ENCODE measurements around the gene MXD4.

The MXD4 gene

GRCh38 chr4:2274320-2275043 lies 12.6 kb upstream of the MXD4 start:
- TF ChIP-seq ZBTB7A (IDR thresholded peaks at IDR 0.05; ENCODE audit: low read depth) (no peak), TCF12 (IDR thresholded peaks at IDR 0.05; ENCODE audit: low read depth) (no peak), EP300 (IDR thresholded peaks at IDR 0.05; ENCODE audit: borderline replicate concordance) (no peak), USF1 (IDR thresholded peaks at IDR 0.05) (no peak), REST (IDR thresholded peaks at IDR 0.05; ENCODE audit: low read depth) (no peak), EGR1 (IDR thresholded peaks at IDR 0.05) (no peak), MAX (IDR thresholded peaks at IDR 0.05) (no peak), RAD21 (IDR thresholded peaks at IDR 0.05; ENCODE audit: low read depth) (no peak), NFIC (IDR thresholded peaks at IDR 0.05) (no peak), CEBPB (IDR thresholded peaks at IDR 0.05) (no peak), CREB1 (IDR thresholded peaks at IDR 0.05; ENCODE audit: low read depth) (no peak), FOXM1 (IDR thresholded peaks at IDR 0.05; ENCODE audit: borderline replicate concordance, low read depth) (no peak), TEAD4 (IDR thresholded peaks at IDR 0.05) (no peak), TAF1 (IDR thresholded peaks at IDR 0.05; ENCODE audit: low read depth) (no peak), YY1 (IDR thresholded peaks at IDR 0.05; ENCODE audit: low read depth) (no peak)

GRCh38 chr4:2273657-2274319 lies 11.9 kb upstream of the MXD4 start:
- TF ChIP-seq TAF1 (IDR thresholded peaks at IDR 0.05; ENCODE audit: low read depth) (no peak), CREB1 (IDR thresholded peaks at IDR 0.05; ENCODE audit: low read depth) (no peak), FOXM1 (IDR thresholded peaks at IDR 0.05; ENCODE audit: borderline replicate concordance, low read depth) (no peak), MAX (IDR thresholded peaks at IDR 0.05) (no peak), USF1 (IDR thresholded peaks at IDR 0.05) (no peak), EGR1 (IDR thresholded peaks at IDR 0.05) (no peak), TEAD4 (IDR thresholded peaks at IDR 0.05) (no peak), RAD21 (IDR thresholded peaks at IDR 0.05; ENCODE audit: low read depth) (no peak), REST (IDR thresholded peaks at IDR 0.05; ENCODE audit: low read depth) (no peak), YY1 (IDR thresholded peaks at IDR 0.05; ENCODE audit: low read depth) (no peak), EP300 (IDR thresholded peaks at IDR 0.05; ENCODE audit: borderline replicate concordance) (no peak), TCF12 (IDR thresholded peaks at IDR 0.05; ENCODE audit: low read depth) (no peak), ZBTB7A (IDR thresholded peaks at IDR 0.05; ENCODE audit: low read depth) (no peak), CEBPB (IDR thresholded peaks at IDR 0.05) (no peak), NFIC (IDR thresholded peaks at IDR 0.05) (no peak)

GRCh38 chr4:2273221-2273620 lies 11.3 kb upstream of the MXD4 start:
- TF ChIP-seq FOXM1 (IDR thresholded peaks at IDR 0.05; ENCODE audit: borderline replicate concordance, low read depth) (no peak), TEAD4 (IDR thresholded peaks at IDR 0.05) (no peak), RAD21 (IDR thresholded peaks at IDR 0.05; ENCODE audit: low read depth) (no peak), YY1 (IDR thresholded peaks at IDR 0.05; ENCODE audit: low read depth) (no peak), REST (IDR thresholded peaks at IDR 0.05; ENCODE audit: low read depth) (no peak)

- TF ChIP-seq NFIC (IDR thresholded peaks at IDR 0.05) = no peak
These were observed 10.9 kb upstream of the MXD4 start for GRCh38 chr4:2272828-2273120.

All from Ishikawa (cell line).